SK-N-SH treated with all-trans-retinoic acid at 6 μM for 48 hours (cell line): ENCODE data around the gene FYTTD1.

Experiments used
- ATAC-seq: fragments of 200-7000 bp; cut with Tn5 transposase; 3 replicates; pipeline ENCODE4 v1.9.1; 2020; ENCODE audit warnings: mild to moderate bottlenecking, moderate library complexity
- ARNTL ChIP-seq: fragments of 450-650 bp; formaldehyde crosslinking; IDR thresholded peaks from 2 replicates; pipeline ENCODE4 v1.5.0; 2020; ENCODE audit warnings: low read depth, mild to moderate bottlenecking, moderate library complexity, borderline replicate concordance
- BACH2 ChIP-seq: fragments of 250-450 bp; sonication (Bioruptor Pico); IDR thresholded peaks from 2 replicates; pipeline ENCODE4 v1.9.0; 2021; ENCODE audit warnings: mild to moderate bottlenecking, borderline replicate concordance
- CSDC2 ChIP-seq: fragments of 250-450 bp; sonication (Bioruptor Pico); IDR thresholded peaks from 2 replicates; pipeline ENCODE4 v1.5.0; 2020; ENCODE audit warnings: mild to moderate bottlenecking, moderate library complexity
- ESRRG ChIP-seq: fragments of 250-450 bp; sonication (Bioruptor Pico); IDR thresholded peaks from 2 replicates; pipeline ENCODE4 v1.6.1; 2021; ENCODE audit warnings: mild to moderate bottlenecking
- GLIS3 ChIP-seq: fragments of 250-450 bp; sonication (Bioruptor Pico); IDR thresholded peaks from 2 replicates; pipeline ENCODE4 v1.5.0; 2020; ENCODE audit warnings: mild to moderate bottlenecking, moderate library complexity
- ISL1 ChIP-seq: fragments of 250-450 bp; sonication (Bioruptor Pico); IDR thresholded peaks from 2 replicates; pipeline ENCODE4 v2.1.2; 2022; ENCODE audit warnings: mild to moderate bottlenecking, moderate library complexity
- OSR1 ChIP-seq: fragments of 250-450 bp; sonication (Bioruptor Pico); IDR thresholded peaks from 2 replicates; pipeline ENCODE4 v1.8.0; 2022; ENCODE audit warnings: moderate library complexity, mild to moderate bottlenecking, inconsistent platforms
- RARB ChIP-seq: fragments of 250-450 bp; sonication (Bioruptor Pico); IDR thresholded peaks from 2 replicates; pipeline ENCODE4 v1.8.0; 2021; ENCODE audit warnings: mild to moderate bottlenecking, moderate library complexity
- SNAI2 ChIP-seq: fragments of 250-450 bp; sonication (Bioruptor Pico); IDR thresholded peaks from 2 replicates; pipeline ENCODE4 v1.5.0; 2020; ENCODE audit warnings: mild to moderate bottlenecking, moderate library complexity
- ZC3H10 ChIP-seq: fragments of 250-450 bp; sonication (Bioruptor Pico); IDR thresholded peaks from 2 replicates; pipeline ENCODE4 v1.5.1; 2021; ENCODE audit warnings: mild to moderate bottlenecking, moderate library complexity
- ZFP30 ChIP-seq: fragments of 450-650 bp; formaldehyde crosslinking; IDR thresholded peaks from 2 replicates; pipeline ENCODE4 v1.5.0; 2022; ENCODE audit warnings: mild to moderate bottlenecking, moderate library complexity
- ZNF70 ChIP-seq: fragments of 450-650 bp; formaldehyde crosslinking; IDR thresholded peaks from 2 replicates; pipeline ENCODE4 v1.5.0; 2020; ENCODE audit warnings: mild to moderate bottlenecking, moderate library complexity
- ZNF8 ChIP-seq: fragments of 450-650 bp; formaldehyde crosslinking; IDR thresholded peaks from 2 replicates; pipeline ENCODE4 v1.5.0; 2020; ENCODE audit warnings: mild to moderate bottlenecking, moderate library complexity
- TF ChIP-seq, protein P1 (sequence below): fragments of 250-450 bp; sonication (Bioruptor Pico); IDR thresholded peaks from 2 replicates; pipeline ENCODE4 v1.5.1; 2020; ENCODE audit warnings: low read depth, mild to moderate bottlenecking, moderate library complexity
- TF ChIP-seq, protein P2 (sequence below): fragments of 250-450 bp; sonication (Bioruptor Pico); IDR thresholded peaks from 2 replicates; pipeline ENCODE4 v1.5.0; 2020; ENCODE audit warnings: mild to moderate bottlenecking, moderate library complexity
- TF ChIP-seq, protein P3 (sequence below): fragments of 250-450 bp; sonication (Bioruptor Pico); IDR thresholded peaks from 2 replicates; pipeline ENCODE4 v1.5.1; 2021; ENCODE audit warnings: mild to moderate bottlenecking, moderate library complexity
- TF ChIP-seq, protein P4 (sequence below): fragments of 250-450 bp; sonication (Bioruptor Pico); IDR thresholded peaks from 2 replicates; pipeline ENCODE4 v1.8.0; 2020; ENCODE audit warnings: mild to moderate bottlenecking, moderate library complexity, borderline replicate concordance
- TF ChIP-seq, protein P5 (sequence below): fragments of 250-450 bp; sonication (Bioruptor Pico); IDR thresholded peaks from 2 replicates; pipeline ENCODE4 v1.8.0; 2021; ENCODE audit warnings: low read depth, mild to moderate bottlenecking, moderate library complexity, borderline replicate concordance

Gene FYTTD1

DNA sequence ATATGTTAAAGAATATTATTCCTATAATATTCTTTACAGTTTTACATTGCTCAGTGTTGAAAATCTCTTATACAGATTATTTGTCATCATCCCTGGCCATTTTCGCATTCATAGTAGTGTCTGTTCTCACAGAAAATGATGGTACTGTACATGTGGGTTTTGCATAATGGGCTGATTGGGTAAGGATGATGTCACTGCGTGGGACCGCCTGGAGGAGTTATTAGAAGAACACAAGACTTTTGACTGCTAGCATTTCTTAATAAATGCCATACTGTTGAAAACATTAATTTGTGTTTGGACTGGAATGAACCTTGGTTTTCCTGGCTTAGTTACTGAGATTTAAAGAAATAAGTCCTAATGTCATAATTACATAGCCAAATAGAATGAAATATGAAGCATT is 61.7 kb downstream of the FYTTD1 start:
- peak; percentile 66 for ATAC-seq
- TF ChIP-seq ESRRG (CRISPR knock-in tag): no peak
- TF ChIP-seq, protein P1, sequence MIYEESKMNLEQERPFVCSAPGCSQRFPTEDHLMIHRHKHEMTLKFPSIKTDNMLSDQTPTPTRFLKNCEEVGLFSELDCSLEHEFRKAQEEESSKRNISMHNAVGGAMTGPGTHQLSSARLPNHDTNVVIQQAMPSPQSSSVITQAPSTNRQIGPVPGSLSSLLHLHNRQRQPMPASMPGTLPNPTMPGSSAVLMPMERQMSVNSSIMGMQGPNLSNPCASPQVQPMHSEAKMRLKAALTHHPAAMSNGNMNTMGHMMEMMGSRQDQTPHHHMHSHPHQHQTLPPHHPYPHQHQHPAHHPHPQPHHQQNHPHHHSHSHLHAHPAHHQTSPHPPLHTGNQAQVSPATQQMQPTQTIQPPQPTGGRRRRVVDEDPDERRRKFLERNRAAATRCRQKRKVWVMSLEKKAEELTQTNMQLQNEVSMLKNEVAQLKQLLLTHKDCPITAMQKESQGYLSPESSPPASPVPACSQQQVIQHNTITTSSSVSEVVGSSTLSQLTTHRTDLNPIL (CRISPR knock-in tag): peak; percentile 42; the same call in 1 of the 2 replicates
- TF ChIP-seq, protein P2, sequence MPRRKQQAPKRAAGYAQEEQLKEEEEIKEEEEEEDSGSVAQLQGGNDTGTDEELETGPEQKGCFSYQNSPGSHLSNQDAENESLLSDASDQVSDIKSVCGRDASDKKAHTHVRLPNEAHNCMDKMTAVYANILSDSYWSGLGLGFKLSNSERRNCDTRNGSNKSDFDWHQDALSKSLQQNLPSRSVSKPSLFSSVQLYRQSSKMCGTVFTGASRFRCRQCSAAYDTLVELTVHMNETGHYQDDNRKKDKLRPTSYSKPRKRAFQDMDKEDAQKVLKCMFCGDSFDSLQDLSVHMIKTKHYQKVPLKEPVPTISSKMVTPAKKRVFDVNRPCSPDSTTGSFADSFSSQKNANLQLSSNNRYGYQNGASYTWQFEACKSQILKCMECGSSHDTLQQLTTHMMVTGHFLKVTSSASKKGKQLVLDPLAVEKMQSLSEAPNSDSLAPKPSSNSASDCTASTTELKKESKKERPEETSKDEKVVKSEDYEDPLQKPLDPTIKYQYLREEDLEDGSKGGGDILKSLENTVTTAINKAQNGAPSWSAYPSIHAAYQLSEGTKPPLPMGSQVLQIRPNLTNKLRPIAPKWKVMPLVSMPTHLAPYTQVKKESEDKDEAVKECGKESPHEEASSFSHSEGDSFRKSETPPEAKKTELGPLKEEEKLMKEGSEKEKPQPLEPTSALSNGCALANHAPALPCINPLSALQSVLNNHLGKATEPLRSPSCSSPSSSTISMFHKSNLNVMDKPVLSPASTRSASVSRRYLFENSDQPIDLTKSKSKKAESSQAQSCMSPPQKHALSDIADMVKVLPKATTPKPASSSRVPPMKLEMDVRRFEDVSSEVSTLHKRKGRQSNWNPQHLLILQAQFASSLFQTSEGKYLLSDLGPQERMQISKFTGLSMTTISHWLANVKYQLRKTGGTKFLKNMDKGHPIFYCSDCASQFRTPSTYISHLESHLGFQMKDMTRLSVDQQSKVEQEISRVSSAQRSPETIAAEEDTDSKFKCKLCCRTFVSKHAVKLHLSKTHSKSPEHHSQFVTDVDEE (CRISPR knock-in tag): no peak
- TF ChIP-seq, protein P3, sequence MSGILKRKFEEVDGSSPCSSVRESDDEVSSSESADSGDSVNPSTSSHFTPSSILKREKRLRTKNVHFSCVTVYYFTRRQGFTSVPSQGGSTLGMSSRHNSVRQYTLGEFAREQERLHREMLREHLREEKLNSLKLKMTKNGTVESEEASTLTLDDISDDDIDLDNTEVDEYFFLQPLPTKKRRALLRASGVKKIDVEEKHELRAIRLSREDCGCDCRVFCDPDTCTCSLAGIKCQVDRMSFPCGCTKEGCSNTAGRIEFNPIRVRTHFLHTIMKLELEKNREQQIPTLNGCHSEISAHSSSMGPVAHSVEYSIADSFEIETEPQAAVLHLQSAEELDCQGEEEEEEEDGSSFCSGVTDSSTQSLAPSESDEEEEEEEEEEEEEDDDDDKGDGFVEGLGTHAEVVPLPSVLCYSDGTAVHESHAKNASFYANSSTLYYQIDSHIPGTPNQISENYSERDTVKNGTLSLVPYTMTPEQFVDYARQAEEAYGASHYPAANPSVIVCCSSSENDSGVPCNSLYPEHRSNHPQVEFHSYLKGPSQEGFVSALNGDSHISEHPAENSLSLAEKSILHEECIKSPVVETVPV: no peak
- TF ChIP-seq ISL1: peak; percentile 69
- no peak for TF ChIP-seq RARB (CRISPR knock-in tag)
- no peak for TF ChIP-seq ZFP30 (CRISPR knock-in tag)
- TF ChIP-seq, all 23 proteins: peak for 2

DNA sequence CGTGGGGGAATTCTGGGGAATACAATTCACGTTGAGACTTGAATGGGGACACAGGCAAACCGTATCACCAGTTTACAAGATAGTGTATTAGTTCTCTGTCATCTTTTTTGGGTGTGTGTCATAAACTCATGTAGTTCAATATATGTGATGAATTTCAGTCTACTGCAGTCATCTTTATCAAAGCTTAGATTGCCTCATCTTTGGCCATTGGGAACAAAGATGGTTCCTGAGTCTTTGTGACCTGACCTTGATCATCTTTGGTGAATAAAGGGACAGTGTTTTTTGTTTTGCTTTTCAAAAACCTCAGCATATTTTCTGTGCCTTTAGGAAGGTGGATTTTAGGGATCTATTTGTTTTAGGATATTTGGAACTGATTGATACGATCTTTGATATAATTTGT is 64.7 kb downstream of the FYTTD1 start:
- TF ChIP-seq BACH2 (CRISPR knock-in tag) (no peak), OSR1 (CRISPR knock-in tag) (no peak), ZC3H10 (CRISPR knock-in tag) (no peak), SNAI2 (no peak), CSDC2 (CRISPR knock-in tag) (no peak), ZFP30 (CRISPR knock-in tag) (no peak), ARNTL (CRISPR knock-in tag) (no peak), GLIS3 (CRISPR knock-in tag) (no peak), ZNF70 (CRISPR knock-in tag) (no peak), ZNF8 (CRISPR knock-in tag) (no peak), RARB (CRISPR knock-in tag) (no peak)
- TF ChIP-seq, protein P4, sequence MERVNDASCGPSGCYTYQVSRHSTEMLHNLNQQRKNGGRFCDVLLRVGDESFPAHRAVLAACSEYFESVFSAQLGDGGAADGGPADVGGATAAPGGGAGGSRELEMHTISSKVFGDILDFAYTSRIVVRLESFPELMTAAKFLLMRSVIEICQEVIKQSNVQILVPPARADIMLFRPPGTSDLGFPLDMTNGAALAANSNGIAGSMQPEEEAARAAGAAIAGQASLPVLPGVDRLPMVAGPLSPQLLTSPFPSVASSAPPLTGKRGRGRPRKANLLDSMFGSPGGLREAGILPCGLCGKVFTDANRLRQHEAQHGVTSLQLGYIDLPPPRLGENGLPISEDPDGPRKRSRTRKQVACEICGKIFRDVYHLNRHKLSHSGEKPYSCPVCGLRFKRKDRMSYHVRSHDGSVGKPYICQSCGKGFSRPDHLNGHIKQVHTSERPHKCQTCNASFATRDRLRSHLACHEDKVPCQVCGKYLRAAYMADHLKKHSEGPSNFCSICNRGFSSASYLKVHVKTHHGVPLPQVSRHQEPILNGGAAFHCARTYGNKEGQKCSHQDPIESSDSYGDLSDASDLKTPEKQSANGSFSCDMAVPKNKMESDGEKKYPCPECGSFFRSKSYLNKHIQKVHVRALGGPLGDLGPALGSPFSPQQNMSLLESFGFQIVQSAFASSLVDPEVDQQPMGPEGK: no peak
- TF ChIP-seq, protein P1 (CRISPR knock-in tag): no peak
- TF ChIP-seq, protein P2 (CRISPR knock-in tag): no peak
- no peak for ATAC-seq

DNA sequence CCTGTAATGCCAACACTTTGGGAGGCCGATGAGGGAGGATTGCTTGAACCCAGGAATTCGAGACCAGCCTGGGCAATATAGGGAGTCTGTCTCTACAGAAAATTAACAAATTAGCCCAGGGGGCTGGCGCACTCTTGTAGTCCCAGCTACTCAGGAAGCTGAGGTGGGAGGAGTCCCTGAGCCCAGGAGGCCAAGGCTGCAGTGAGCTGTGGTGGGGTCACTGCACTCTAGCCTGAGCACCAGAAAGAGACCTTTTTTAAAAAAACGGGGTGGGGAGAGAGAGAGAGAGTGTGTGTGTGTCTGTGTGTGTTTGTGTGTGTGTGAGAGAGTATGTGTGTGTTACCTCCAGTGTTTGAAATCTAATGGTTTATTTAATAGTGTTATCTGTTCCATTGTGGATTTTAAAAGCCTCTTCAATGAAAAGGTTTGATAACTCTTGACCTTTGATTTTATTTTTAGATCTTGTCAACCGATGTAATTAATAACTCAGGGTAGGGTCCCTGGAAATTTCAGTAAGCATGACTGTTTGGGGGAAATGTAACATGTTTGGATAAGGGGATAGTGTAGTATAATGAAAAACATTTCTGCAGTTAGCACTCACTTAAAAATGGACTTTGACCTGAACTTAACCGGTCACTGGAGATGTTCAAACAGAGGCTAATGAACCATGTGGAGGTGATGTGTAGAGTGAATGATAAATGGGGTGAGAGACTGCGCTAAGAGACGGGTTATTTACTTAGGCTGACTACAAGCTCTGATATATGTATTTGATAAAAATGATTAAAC is 71.1 kb downstream of the FYTTD1 start:
- no peak for ATAC-seq
- no peak for TF ChIP-seq CSDC2 (CRISPR knock-in tag)
- TF ChIP-seq, protein P4: no peak
- TF ChIP-seq ZNF8 (CRISPR knock-in tag): no peak
- TF ChIP-seq, protein P5, sequence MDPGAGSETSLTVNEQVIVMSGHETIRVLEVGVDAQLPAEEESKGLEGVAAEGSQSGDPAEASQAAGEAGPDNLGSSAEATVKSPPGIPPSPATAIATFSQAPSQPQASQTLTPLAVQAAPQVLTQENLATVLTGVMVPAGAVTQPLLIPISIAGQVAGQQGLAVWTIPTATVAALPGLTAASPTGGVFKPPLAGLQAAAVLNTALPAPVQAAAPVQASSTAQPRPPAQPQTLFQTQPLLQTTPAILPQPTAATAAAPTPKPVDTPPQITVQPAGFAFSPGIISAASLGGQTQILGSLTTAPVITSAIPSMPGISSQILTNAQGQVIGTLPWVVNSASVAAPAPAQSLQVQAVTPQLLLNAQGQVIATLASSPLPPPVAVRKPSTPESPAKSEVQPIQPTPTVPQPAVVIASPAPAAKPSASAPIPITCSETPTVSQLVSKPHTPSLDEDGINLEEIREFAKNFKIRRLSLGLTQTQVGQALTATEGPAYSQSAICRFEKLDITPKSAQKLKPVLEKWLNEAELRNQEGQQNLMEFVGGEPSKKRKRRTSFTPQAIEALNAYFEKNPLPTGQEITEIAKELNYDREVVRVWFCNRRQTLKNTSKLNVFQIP (CRISPR knock-in tag): no peak
- no peak for TF ChIP-seq GLIS3 (CRISPR knock-in tag)
- TF ChIP-seq ARNTL (CRISPR knock-in tag): no peak
- no peak for TF ChIP-seq ISL1
- TF ChIP-seq ZFP30 (CRISPR knock-in tag): no peak
- TF ChIP-seq SNAI2: no peak
- no peak for TF ChIP-seq BACH2 (CRISPR knock-in tag)
- TF ChIP-seq, protein P1 (CRISPR knock-in tag): no peak
